Sigmoid colon (tissue), 7 donors: ENCODE measurements around the gene MCF2. TPM values are rescaled to one million over a fixed set of nuclear protein-coding genes. Genes with fewer than 3 reads are reported as not detected.

ENCODE experiments used
- DNase-seq: peaks from one replicate; pipeline ENCODE4 v3.0.0-alpha.2; 2019
- H3K27ac ChIP-seq, 4 donors: fragments of 200-600 bp; sonication (generic); one replicate each; pipeline ENCODE4 v1.5.1; 2016 to 2019; ENCODE audit warnings: mild to moderate bottlenecking in 1 of 4
- H3K27me3 ChIP-seq, 3 donors: fragments of 200-600 bp; sonication (generic); one replicate each; pipeline ENCODE4 v1.5.1; 2019; ENCODE audit warnings: mild to moderate bottlenecking in 1 of 3
- H3K36me3 ChIP-seq, 4 donors: fragments of 200-600 bp; sonication (generic); one replicate each; pipeline ENCODE4 v1.5.1; 2016 to 2019
- H3K4me1 ChIP-seq, 4 donors: fragments of 200-600 bp; sonication (generic); one replicate each; pipeline ENCODE4 v1.5.1; 2017 to 2019
- H3K4me3 ChIP-seq, 4 donors: fragments of 200-600 bp; sonication (generic); one replicate each; pipeline ENCODE4 v1.5.1; 2017 to 2019; ENCODE audit warnings: mild to moderate bottlenecking in 2 of 4, moderate library complexity in 1 of 4
- H3K9me3 ChIP-seq, 4 donors: fragments of 200-600 bp in 3 of 4; sonication (generic) in 3 of 4; one replicate each; pipeline versions ENCODE4 v1.5.1 to v1.6.1; 2013 to 2019
- CTCF ChIP-seq, 4 experiments: fragments of 450-650 bp in 3 of 4; fragments of 200-600 bp in 1 of 4; IDR thresholded peaks; one replicate each; pipeline ENCODE4 v1.5.1; 2016 to 2019; ENCODE audit warnings: antibody characterized with exemption in 4 of 4, mild to moderate bottlenecking in 3 of 4, moderate library complexity in 2 of 4
- EP300 ChIP-seq, 4 donors: sonication (generic); formaldehyde crosslinking; IDR thresholded peaks; one replicate each; pipeline ENCODE4 v1.6.1; 2017; ENCODE audit warnings: antibody characterized with exemption in 4 of 4
- POLR2A ChIP-seq, 2 donors: fragments of 450-650 bp; IDR thresholded peaks; one replicate each; pipeline ENCODE4 v1.6.1; 2016; ENCODE audit warnings: antibody characterized with exemption in 2 of 2, mild to moderate bottlenecking in 2 of 2, moderate library complexity in 2 of 2
- POLR2AphosphoS5 ChIP-seq, 4 donors: sonication (generic); formaldehyde crosslinking; IDR thresholded peaks; one replicate each; pipeline ENCODE4 v1.6.1; 2017; ENCODE audit warnings: antibody characterized with exemption in 4 of 4
- WGBS, 2 donors: extraction: QIAGEN DNeasy Blood & Tissue Kit; methylation state at CpG; one replicate each; pipeline ENCODE4 v1.1.7; 2013; 5-methylcytosine and 5-hydroxymethylcytosine counted together
- intact Hi-C: fragments of 100-400 bp; cut with DNase I; formaldehyde crosslinking; loops from one replicate; pipeline ENCODE4 v1.15.1; 2023
- polyA plus RNA-seq, 3 donors: library from polyadenylated mRNA; stranded (reverse); fragments of 200-250 nt; gene quantifications; one replicate each; pipeline ENCODE4 v1.2.3, GENCODE V29; 2013
- small RNA-seq, 3 donors: library from RNA; depleted of rRNA; stranded (forward); fragments of <200 nt; gene quantifications; one replicate each; pipeline ENCODE3, GENCODE V24; 2016
- total RNA-seq, 4 donors: library from RNA; depleted of rRNA; stranded (reverse); fragments of >200 nt; gene quantifications; one replicate each; pipeline ENCODE4 v1.1.0, GENCODE V29; 2016
- donor health status: healthy with polysubstance abuse.
- donor health status: Bipolar disorder and iron deficiency.
- donor health status: healthy.

The MCF2 gene
- total and polyA plus RNA-seq, 7 donors, result 0.14 to 0.36 (median 0.16) TPM; not detected in 3

- 56 to 60% methylated on average over 3 of the region's 3 CpGs for WGBS, 2 donors
These were observed 168.8 kb downstream of the MCF2 start for GRCh38 chrX:139538907-139539790.

GRCh38 chrX:139533444-139533843 is 174.5 kb downstream of the MCF2 start:
- H3K36me3 ChIP-seq, result no peaks in the 10 kb centered on the region
- no peak for DNase-seq
- 62 to 83% methylated on average over 4 of the region's 4 CpGs for WGBS, 2 donors
- H3K27ac ChIP-seq, result no peak overlapping the region
- TF ChIP-seq EP300 (IDR thresholded peaks at IDR 0.05), result no peak
- no peak for TF ChIP-seq POLR2A (IDR thresholded peaks at IDR 0.05)
- TF ChIP-seq CTCF (IDR thresholded peaks at IDR 0.05), result no peak
- no peak for TF ChIP-seq POLR2AphosphoS5 (IDR thresholded peaks at IDR 0.05)
- H3K9me3 ChIP-seq, result no peaks in the 10 kb centered on the region
- H3K4me3 ChIP-seq, result no peak overlapping the region
- no peaks in the 10 kb centered on the region for H3K4me1 ChIP-seq
- intact Hi-C loops, result no loop called here
- H3K27me3 ChIP-seq, result no peaks in the 10 kb centered on the region

More at GRCh38 chrX:139538907-139539790, 168.8 kb downstream of the MCF2 start:
- H3K36me3 ChIP-seq, result no peaks in the 10 kb centered on the region
- intact Hi-C loops, result no loop called here
- no peaks in the 10 kb centered on the region for H3K27me3 ChIP-seq
- no peak overlapping the region for H3K27ac ChIP-seq
- H3K4me1 ChIP-seq, result no peaks in the 10 kb centered on the region
- no peak overlapping the region for H3K4me3 ChIP-seq
- TF ChIP-seq POLR2AphosphoS5 (IDR thresholded peaks at IDR 0.05) (no peak), EP300 (IDR thresholded peaks at IDR 0.05) (no peak), POLR2A (IDR thresholded peaks at IDR 0.05) (no peak), CTCF (IDR thresholded peaks at IDR 0.05) (no peak)
- no peaks in the 10 kb centered on the region for H3K9me3 ChIP-seq
- DNase-seq, result no peak

- H3K9me3 ChIP-seq, result no peaks in the 10 kb centered on the region
- H3K27ac ChIP-seq, result no peak overlapping the region
- no peak for TF ChIP-seq EP300 (IDR thresholded peaks at IDR 0.05)
- TF ChIP-seq POLR2A (IDR thresholded peaks at IDR 0.05), result no peak
- no peak for TF ChIP-seq CTCF (IDR thresholded peaks at IDR 0.05)
- TF ChIP-seq POLR2AphosphoS5 (IDR thresholded peaks at IDR 0.05), result no peak
- no peaks in the 10 kb centered on the region for H3K27me3 ChIP-seq
- H3K4me3 ChIP-seq, result no peak overlapping the region
- H3K36me3 ChIP-seq, result no peaks in the 10 kb centered on the region
- intact Hi-C loops, result no loop called here
- no peaks in the 10 kb centered on the region for H3K4me1 ChIP-seq
- 86 to 94% methylated on average over 4 of the region's 4 CpGs for WGBS, 2 donors
- DNase-seq, result no peak
These were observed 175.1 kb downstream of the MCF2 start for GRCh38 chrX:139532834-139533233.

Small RNAs within 50 kb of the gene (small RNA-seq; reads per million reads assigned to genes)
- gene RF01210, result 0 reads per million in 3 donors

Other genes with a start within 250 kb of the MCF2 start
- not detected for gene F9, start 177.4 kb downstream of the MCF2 start, total RNA-seq
- not detected for gene F9, start 177.4 kb downstream of the MCF2 start, polyA plus RNA-seq
- gene ATP11C, start 224.9 kb upstream of the MCF2 start, total RNA-seq, result 10 to 100 TPM; 17.2 to 32.0 (median 23.9) TPM
- 1 to 10 TPM; 4.2 to 8.9 (median 4.9) TPM for gene ATP11C, start 224.9 kb upstream of the MCF2 start, polyA plus RNA-seq